Hepatocyte (in vitro differentiated cells): ENCODE data around the gene SRXN1. TPM values are rescaled to one million over a fixed set of nuclear protein-coding genes. Genes with fewer than 3 reads are reported as not detected.

Experiments
- DNase-seq: peaks from one replicate; pipeline ENCODE4 v3.0.0-alpha.2; 2016; ENCODE audit warnings: low spot score
- H2AFZ ChIP-seq: fragments of 200-600 bp; sonication (generic); 2 replicates; pipeline ENCODE4 v1.6.0; 2016; ENCODE audit warnings: antibody characterized with exemption, mild to moderate bottlenecking
- H3K27ac ChIP-seq: fragments of 200-600 bp; sonication (generic); 2 replicates; pipeline ENCODE4 v1.5.1; 2016; ENCODE audit warnings: mild to moderate bottlenecking
- H3K27me3 ChIP-seq: fragments of 200-600 bp; sonication (generic); 2 replicates; pipeline ENCODE4 v1.6.1; 2016
- H3K36me3 ChIP-seq: fragments of 200-600 bp; sonication (generic); replicated peaks from 2 replicates; pipeline ENCODE4 v1.5.1; 2016; ENCODE audit warnings: low read depth; ENCODE audit not compliant: insufficient read depth
- H3K4me1 ChIP-seq: fragments of 200-600 bp; sonication (generic); 2 replicates; pipeline ENCODE4 v1.5.1; 2016; ENCODE audit warnings: mild to moderate bottlenecking, moderate library complexity; ENCODE audit not compliant: insufficient read depth
- H3K4me2 ChIP-seq: fragments of 200-600 bp; sonication (generic); 2 replicates; pipeline ENCODE4 v1.6.0; 2016
- H3K4me3 ChIP-seq: fragments of 200-600 bp; sonication (generic); 2 replicates; pipeline ENCODE4 v1.5.1; 2016; ENCODE audit warnings: mild to moderate bottlenecking
- H3K79me2 ChIP-seq: fragments of 200-600 bp; sonication (generic); 2 replicates; pipeline ENCODE4 v1.6.0; 2017; ENCODE audit warnings: mild to moderate bottlenecking
- H3K9me2 ChIP-seq: fragments of 200-600 bp; sonication (generic); replicated peaks from 2 replicates; pipeline ENCODE4 v1.6.0; 2017; ENCODE audit warnings: mild to moderate bottlenecking; ENCODE audit not compliant: insufficient read depth
- H3K9me3 ChIP-seq: fragments of 200-600 bp; sonication (generic); 2 replicates; pipeline ENCODE4 v1.5.1; 2016; ENCODE audit warnings: low read depth, mild to moderate bottlenecking
- H4K20me1 ChIP-seq: fragments of 200-600 bp; sonication (generic); 2 replicates; pipeline ENCODE4 v1.6.0; 2016; ENCODE audit warnings: mild to moderate bottlenecking; ENCODE audit not compliant: insufficient read depth, poor library complexity, severe bottlenecking
- EZH2 ChIP-seq: fragments of 200-600 bp; sonication (generic); IDR thresholded peaks from 2 replicates; pipeline ENCODE4 v1.6.1; 2016; ENCODE audit warnings: antibody characterized with exemption, mild to moderate bottlenecking, borderline replicate concordance
- EZH2phosphoT487 ChIP-seq: fragments of 200-600 bp; sonication (generic); IDR thresholded peaks from one replicate; pipeline ENCODE4 v1.6.1; 2018; ENCODE audit warnings: antibody characterized with exemption, mild to moderate bottlenecking, low read depth, moderate library complexity; ENCODE audit not compliant: unreplicated experiment, severe bottlenecking
- WGBS: methylation state at CpG from one replicate; pipeline ENCODE4 v1.1.6; 2016; ENCODE audit warnings: low lambda C conversion rate; ENCODE audit errors: missing lambda C conversion rate; 5-methylcytosine and 5-hydroxymethylcytosine counted together
- polyA plus RNA-seq: library from polyadenylated mRNA; unstranded; fragments of >200 nt; fragmentation: Nextera tagmentation; extraction: Ambion mirVana; gene quantifications from 2 replicates; pipeline ENCODE4 v1.2.1, GENCODE V29; 2016
- total RNA-seq: library from RNA; depleted of rRNA; stranded (reverse); fragments of >200 nt; gene quantifications from 2 replicates; pipeline ENCODE4 v1.2.3, GENCODE V29; 2014
- TF ChIP-seq, protein P1 (sequence below): fragments of 200-600 bp; sonication (generic); IDR thresholded peaks from 2 replicates; pipeline ENCODE4 v1.5.1; 2016; ENCODE audit warnings: antibody characterized with exemption, mild to moderate bottlenecking; ENCODE audit not compliant: poor library complexity

SRXN1 gene
- total and polyA plus RNA-seq, 2 experiments from 2014 or later: 39.6 to 42.2 TPM

- no peaks in the 10 kb centered on the region for H3K79me2 ChIP-seq
- no peak overlapping the region for H3K4me3 ChIP-seq
- no peaks in the 10 kb centered on the region for H3K9me2 ChIP-seq
- no peaks in the 10 kb centered on the region for H3K4me1 ChIP-seq
- DNase-seq: no peak
- WGBS: 49% methylated on average over 5 of the region's 5 CpGs
- no peak overlapping the region for H2AFZ ChIP-seq
- H4K20me1 ChIP-seq: no peaks in the 10 kb centered on the region
- TF ChIP-seq, protein P1, sequence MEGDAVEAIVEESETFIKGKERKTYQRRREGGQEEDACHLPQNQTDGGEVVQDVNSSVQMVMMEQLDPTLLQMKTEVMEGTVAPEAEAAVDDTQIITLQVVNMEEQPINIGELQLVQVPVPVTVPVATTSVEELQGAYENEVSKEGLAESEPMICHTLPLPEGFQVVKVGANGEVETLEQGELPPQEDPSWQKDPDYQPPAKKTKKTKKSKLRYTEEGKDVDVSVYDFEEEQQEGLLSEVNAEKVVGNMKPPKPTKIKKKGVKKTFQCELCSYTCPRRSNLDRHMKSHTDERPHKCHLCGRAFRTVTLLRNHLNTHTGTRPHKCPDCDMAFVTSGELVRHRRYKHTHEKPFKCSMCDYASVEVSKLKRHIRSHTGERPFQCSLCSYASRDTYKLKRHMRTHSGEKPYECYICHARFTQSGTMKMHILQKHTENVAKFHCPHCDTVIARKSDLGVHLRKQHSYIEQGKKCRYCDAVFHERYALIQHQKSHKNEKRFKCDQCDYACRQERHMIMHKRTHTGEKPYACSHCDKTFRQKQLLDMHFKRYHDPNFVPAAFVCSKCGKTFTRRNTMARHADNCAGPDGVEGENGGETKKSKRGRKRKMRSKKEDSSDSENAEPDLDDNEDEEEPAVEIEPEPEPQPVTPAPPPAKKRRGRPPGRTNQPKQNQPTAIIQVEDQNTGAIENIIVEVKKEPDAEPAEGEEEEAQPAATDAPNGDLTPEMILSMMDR: no peak
- TF ChIP-seq EZH2 (no peak), EZH2phosphoT487 (no peak)
- H3K4me2 ChIP-seq: no peak overlapping the region
- no peaks in the 10 kb centered on the region for H3K9me3 ChIP-seq
- H3K27ac ChIP-seq: no peak overlapping the region
- no peaks in the 10 kb centered on the region for H3K36me3 ChIP-seq
- H3K27me3 ChIP-seq: peaks cover 9% of the 10 kb centered on the region
These were observed 34.0 kb downstream of the SRXN1 start for GRCh38 chr20:618980-619379.

DNA sequence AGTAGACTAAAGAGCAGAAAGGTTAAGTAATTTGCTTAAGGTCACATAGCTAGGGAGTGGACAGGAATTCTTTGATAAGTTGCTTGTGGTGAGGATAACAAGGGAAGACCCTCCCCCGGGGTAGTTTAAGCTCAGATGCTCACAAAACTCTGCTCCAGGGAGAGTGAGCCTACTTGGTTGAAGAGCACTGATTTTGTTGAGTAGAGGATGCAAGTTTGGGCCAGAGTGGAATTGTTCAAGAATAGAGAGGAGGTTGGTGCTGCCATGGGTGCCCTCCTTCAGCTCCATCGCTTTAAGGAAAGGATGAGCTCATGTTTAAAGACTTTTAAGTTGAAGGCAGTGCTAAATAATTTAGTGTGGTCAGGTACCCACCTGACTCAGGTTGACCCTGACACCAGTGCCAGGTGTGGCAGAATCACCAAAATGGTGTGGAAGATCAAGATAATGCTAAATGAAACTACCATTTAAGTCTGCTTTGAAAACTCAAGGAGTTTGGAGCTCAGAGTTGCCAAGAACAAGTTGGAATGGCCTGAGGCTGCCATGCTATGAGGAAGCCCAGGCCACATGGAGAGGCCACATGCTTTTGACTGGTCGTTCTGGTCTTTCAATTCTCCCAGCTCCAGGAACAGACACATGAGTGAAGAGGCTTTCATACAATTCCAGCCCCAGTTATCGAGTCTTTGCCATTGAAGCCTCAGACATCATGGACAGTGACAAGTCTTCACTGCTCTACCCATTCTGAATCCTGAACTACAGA is 34.9 kb downstream of the SRXN1 start:
- Histone ChIP-seq H3K27ac (no peak overlapping the region), H3K4me3 (no peak overlapping the region), H4K20me1 (no peaks in the 10 kb centered on the region), H3K4me1 (no peaks in the 10 kb centered on the region), H3K79me2 (no peaks in the 10 kb centered on the region), H3K4me2 (no peak overlapping the region), H3K27me3 (peaks cover 12% of the 10 kb centered on the region), H3K36me3 (no peaks in the 10 kb centered on the region), H2AFZ (no peak overlapping the region), H3K9me2 (no peaks in the 10 kb centered on the region), H3K9me3 (no peaks in the 10 kb centered on the region)
- TF ChIP-seq, protein P1: no peak
- no peak for TF ChIP-seq EZH2
- DNase-seq: no peak
- WGBS: 71% methylated on average over 4 of the region's 4 CpGs

DNA sequence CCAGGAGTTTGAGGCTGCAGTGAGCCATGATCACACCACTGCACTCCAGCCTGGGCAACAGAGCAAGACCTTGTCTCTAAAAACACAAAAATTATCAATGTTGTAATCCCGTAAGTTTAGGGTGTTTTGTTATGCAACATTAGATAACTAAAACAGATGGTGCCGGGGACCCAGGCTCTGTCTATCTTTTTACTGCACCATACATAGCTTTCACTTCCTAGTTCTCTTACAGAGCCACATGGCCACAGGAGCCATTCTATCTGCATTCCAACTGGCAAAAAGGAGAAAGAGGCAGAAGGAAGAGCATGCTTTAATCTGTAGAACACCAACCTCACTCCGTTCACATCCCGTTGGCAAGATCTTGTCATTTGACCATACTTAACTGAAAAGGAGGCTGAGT is 37.5 kb downstream of the SRXN1 start:
- TF ChIP-seq, protein P1: no peak
- TF ChIP-seq EZH2phosphoT487 (no peak), EZH2 (no peak)
- Histone ChIP-seq H3K9me2 (no peaks in the 10 kb centered on the region), H2AFZ (no peak overlapping the region), H3K9me3 (no peaks in the 10 kb centered on the region), H3K36me3 (no peaks in the 10 kb centered on the region), H3K4me2 (no peak overlapping the region), H3K4me1 (no peaks in the 10 kb centered on the region), H3K79me2 (no peaks in the 10 kb centered on the region), H3K27ac (no peak overlapping the region), H3K27me3 (peaks cover 37% of the 10 kb centered on the region), H3K4me3 (no peak overlapping the region), H4K20me1 (no peaks in the 10 kb centered on the region)
- DNase-seq: no peak
- 84% methylated on average over 4 of the region's 4 CpGs for WGBS

- Histone ChIP-seq H3K4me2 (peak overlapping the region; percentile 54), H3K4me1 (no peaks in the 10 kb centered on the region), H3K27me3 (peaks cover 67% of the 10 kb centered on the region), H3K9me3 (no peaks in the 10 kb centered on the region), H3K27ac (no peak overlapping the region), H4K20me1 (no peaks in the 10 kb centered on the region), H3K36me3 (no peaks in the 10 kb centered on the region), H3K79me2 (no peaks in the 10 kb centered on the region), H3K4me3 (no peak overlapping the region), H3K9me2 (no peaks in the 10 kb centered on the region), H2AFZ (no peak overlapping the region)
- DNase-seq: no peak
- WGBS: 33% methylated on average over 8 of the region's 8 CpGs
- no peak for TF ChIP-seq EZH2
- TF ChIP-seq EZH2phosphoT487: no peak
- TF ChIP-seq, protein P1: no peak
These were observed 41.2 kb downstream of the SRXN1 start for GRCh38 chr20:611843-612185.
